Adrenal gland (tissue), 12 donors: Measurements from ENCODE around the gene KRT14. TPM values are rescaled to one million over a fixed set of nuclear protein-coding genes. Genes with fewer than 3 reads are reported as not detected.
"Not testable (repeated sequence)": the region's sequence is repeated elsewhere in the genome, so short reads cannot be mapped to it uniquely, and the experiment has no call there.

Source experiments
- DNase-seq, 7 donors: peaks; one replicate each; pipeline ENCODE4 v3.0.0-alpha.2; 2019 to 2020
- H3K27ac ChIP-seq, 5 donors: fragments of 200-600 bp; sonication (generic) in 4 of 5; 1 replicate in 3 of 5; 2 replicates in 2 of 5; pipeline versions ENCODE4 v1.5.1 to v1.8.0; 2016 to 2020; ENCODE audit warnings: mild to moderate bottlenecking in 1 of 5
- H3K27me3 ChIP-seq: fragments of 200-600 bp; 2 replicates; pipeline ENCODE4 v1.8.0; 2021
- H3K36me3 ChIP-seq, 2 donors: fragments of 200-600 bp; replicated peaks in 1 of 2; 1 replicate in 1 of 2; 2 replicates in 1 of 2; pipeline versions ENCODE4 v1.5.1 to v1.8.0; 2018 to 2022
- H3K4me1 ChIP-seq, 2 donors: fragments of 200-600 bp; replicated peaks in 1 of 2; 1 replicate in 1 of 2; 2 replicates in 1 of 2; pipeline versions ENCODE4 v1.5.1 to v1.8.0; 2018 to 2021
- H3K4me3 ChIP-seq, 4 donors: fragments of 200-600 bp; sonication (generic) in 3 of 4; one replicate each; pipeline ENCODE4 v1.5.1; 2016 to 2018
- H3K9me3 ChIP-seq, 3 donors: fragments of 200-600 bp; sonication (generic) in 1 of 3; replicated peaks in 1 of 3; 1 replicate in 2 of 3; 2 replicates in 1 of 3; pipeline versions ENCODE4 v1.5.1 to v1.8.0; 2016 to 2021
- CTCF ChIP-seq, 6 experiments: fragments of 450-650 bp in 4 of 6; fragments of 200-600 bp in 2 of 6; sonication (generic) in 1 of 6; IDR thresholded peaks; 1 replicate in 5 of 6; 2 replicates in 1 of 6; pipeline versions ENCODE4 v1.5.1 to v1.8.0; 2016 to 2021; ENCODE audit warnings: antibody characterized with exemption in 6 of 6, mild to moderate bottlenecking in 2 of 6, moderate library complexity in 1 of 6
- POLR2A ChIP-seq, 2 donors: fragments of 450-650 bp; IDR thresholded peaks; one replicate each; pipeline ENCODE4 v1.6.1; 2017; ENCODE audit warnings: antibody characterized with exemption in 2 of 2, mild to moderate bottlenecking in 2 of 2, moderate library complexity in 1 of 2
- WGBS, 4 donors: extraction: QIAGEN DNeasy Blood & Tissue Kit in 2 of 4; methylation state at CpG; one replicate each; pipeline versions ENCODE4 v1.1.5 to v1.1.7; 2013 to 2017; 5-methylcytosine and 5-hydroxymethylcytosine counted together
- intact Hi-C, 2 donors: fragments of 100-400 bp; cut with DNase I; formaldehyde crosslinking; loops; one replicate each; pipeline versions ENCODE4 v1.14.1 to v1.15.0; 2022 to 2023
- polyA plus RNA-seq, 3 donors: library from polyadenylated mRNA; stranded (reverse); fragments of 200-250 nt in 2 of 3; fragments of 350-450 nt in 1 of 3; fragmentation: Illumina TruSeq in 1 of 3; extraction: RNeasy Lipid Tissue Mini Kit (QIAGEN cat#74804) in 1 of 3; gene quantifications; one replicate each; pipeline ENCODE4 v1.2.3, GENCODE V29; 2013 to 2014
- total RNA-seq, 9 donors: library from RNA; depleted of rRNA in 4 of 9; stranded (reverse); fragments of >200 nt in 4 of 9; fragments of 120-200 nt in 1 of 9; fragmentation: NEBNext Ultra II Directional in 1 of 9; extraction: Animal tissue kit (Norgen Biotek cat#: 25700) in 1 of 9; gene quantifications; one replicate each; pipeline versions ENCODE4 v1.1.0 to v1.2.4, GENCODE V29; 2013 to 2023
- donor health status: healthy with polysubstance abuse.
- donor health status: Bipolar disorder and iron deficiency.
- donor health status: DM: yes; HTN: yes; CAD: no.
- donor health status: DM: no; HTN: no; CAD: no.
- donor health status: DM: no; HTN: no; CAD: no.
- donor health status: DM: yes; HTN: yes; CAD: no.

KRT14 gene
- total and polyA plus RNA-seq, 12 donors: 0.35 to 1.2 TPM; not detected in 10

GRCh38 chr17:41614098-41614497, 27.4 kb upstream of the KRT14 start:
- DNase-seq: no peak
- TF ChIP-seq CTCF (IDR thresholded peaks at IDR 0.05) (no peak), POLR2A (IDR thresholded peaks at IDR 0.05) (no peak)
- H3K27ac ChIP-seq: no peak overlapping the region
- H3K36me3 ChIP-seq: no peaks in the 10 kb centered on the region
- no peaks in the 10 kb centered on the region for H3K4me1 ChIP-seq
- H3K27me3 ChIP-seq: no peaks in the 10 kb centered on the region
- intact Hi-C loops: no loop called here
- no peaks in the 10 kb centered on the region for H3K9me3 ChIP-seq
- no peak overlapping the region for H3K4me3 ChIP-seq
- WGBS, 4 donors: 90 to 100% (median 92%) methylated on average over 2 to 5 of the region's 5 CpGs; no CpG with 5 or more reads in 1 of the 4 donors

DNA sequence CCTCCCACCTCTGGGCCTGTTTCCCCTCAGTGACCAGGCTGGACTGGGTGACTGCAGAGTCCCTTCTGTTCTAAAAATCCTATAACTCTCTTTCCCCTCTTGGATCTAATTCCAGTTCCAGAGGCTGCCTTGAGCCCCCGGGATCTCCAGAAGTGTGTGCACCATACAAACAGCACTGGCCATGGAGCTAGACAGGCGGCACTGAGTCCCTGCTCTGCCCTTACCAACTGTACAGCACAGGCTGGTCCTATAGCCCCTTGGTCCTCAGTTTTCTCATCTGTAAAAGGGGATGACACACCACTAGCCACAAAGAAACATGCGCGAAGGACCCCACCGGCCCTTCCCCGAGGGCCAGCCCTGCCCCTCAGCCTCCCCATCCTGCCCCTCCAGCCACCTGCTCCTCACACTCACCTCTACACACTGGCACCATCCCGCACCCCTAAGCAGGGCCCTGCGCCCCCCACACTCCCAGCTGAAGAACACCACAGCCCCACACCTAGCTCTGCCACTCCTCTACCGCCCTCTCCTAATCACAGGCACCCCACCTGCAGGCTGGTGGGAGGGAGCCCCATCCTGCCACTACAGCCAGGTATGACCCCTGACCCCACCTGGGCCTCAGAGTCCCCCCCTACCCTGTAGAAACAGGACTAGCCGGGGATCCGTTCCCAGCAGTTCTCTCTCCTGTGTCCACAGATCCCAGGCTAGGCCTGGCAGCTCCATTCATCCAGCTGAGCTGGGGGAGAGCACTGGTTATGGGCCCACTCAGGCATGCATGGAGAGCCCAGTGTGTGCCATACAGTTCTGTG, 26.8 kb upstream of the KRT14 start:
- Histone ChIP-seq H3K27me3 (no peaks in the 10 kb centered on the region), H3K27ac (no peak overlapping the region), H3K36me3 (no peaks in the 10 kb centered on the region), H3K4me1 (no peaks in the 10 kb centered on the region), H3K4me3 (no peak overlapping the region), H3K9me3 (no peaks in the 10 kb centered on the region)
- intact Hi-C loops: no loop called here
- 73 to 91% (median 78%) methylated on average over 9 to 11 of the region's 11 CpGs for WGBS, 4 donors
- no peak for DNase-seq
- no peak for TF ChIP-seq POLR2A (IDR thresholded peaks at IDR 0.05)
- no peak for TF ChIP-seq CTCF (IDR thresholded peaks at IDR 0.05)

GRCh38 chr17:41612376-41613160, 25.9 kb upstream of the KRT14 start, which contains the start of gene KRT16:
Gene KRT16 (minus strand): TSS chr17:41612767. CDS start chr17:41612688, 79 bp downstream.
- H3K4me1 ChIP-seq, H3K27me3 ChIP-seq, intact Hi-C loops, H3K4me3 ChIP-seq, H3K27ac ChIP-seq, H3K36me3 ChIP-seq, H3K9me3 ChIP-seq: not testable (repeated sequence)
- 45 to 73% (median 68%) methylated on average over 10 to 31 of the region's 31 CpGs for WGBS, 4 donors
- DNase-seq: peak in 5 of 7 donors; percentile 37 to 65 (median 53)

DNA sequence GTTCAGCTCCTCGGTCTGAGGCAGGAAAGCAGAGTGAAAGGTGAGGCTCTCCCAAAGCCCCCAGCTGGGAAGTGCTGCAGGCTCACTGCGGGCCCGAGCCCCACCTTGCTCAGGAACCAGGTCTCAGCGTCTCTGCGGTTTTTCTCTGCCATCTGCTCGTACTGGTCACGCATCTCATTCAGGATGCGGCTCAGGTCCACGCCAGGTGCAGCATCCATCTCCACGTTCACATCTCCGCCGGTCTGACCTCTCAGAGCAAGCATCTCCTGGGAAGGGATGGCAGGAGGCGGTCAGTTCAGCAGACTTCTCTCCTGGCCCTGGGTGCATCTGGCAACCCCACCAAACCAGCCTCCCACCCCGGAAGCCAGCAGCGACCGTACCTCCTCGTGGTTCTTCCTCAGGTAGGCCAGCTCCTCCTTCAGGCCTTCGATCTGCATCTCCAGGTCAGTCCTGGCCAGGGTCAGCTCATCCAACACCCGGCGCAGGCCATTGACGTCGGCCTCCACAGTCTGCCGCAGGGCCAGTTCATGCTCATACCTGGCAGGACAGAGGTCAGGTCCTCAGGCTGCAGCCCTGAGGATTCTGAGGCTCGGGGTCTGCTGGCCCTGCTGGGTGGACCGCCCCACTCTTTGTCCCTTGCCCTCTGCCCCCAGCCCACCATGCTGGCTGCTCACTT, 24.4 kb upstream of the KRT14 start:
- no peaks in the 10 kb centered on the region for H3K27me3 ChIP-seq
- DNase-seq: no peak

More for the DNA sequence above, 24.4 kb upstream of the KRT14 start:
- H3K9me3 ChIP-seq: peaks cover 0 to 9% (median 0%) of the 10 kb centered on the region in 3 donors
- TF ChIP-seq CTCF (IDR thresholded peaks at IDR 0.05): no peak
- TF ChIP-seq POLR2A (IDR thresholded peaks at IDR 0.05): no peak
- H3K27ac ChIP-seq: no peak overlapping the region
- no peak overlapping the region for H3K4me3 ChIP-seq
- H3K36me3 ChIP-seq: no peaks in the 10 kb centered on the region
- intact Hi-C loops: no loop called here
- H3K4me1 ChIP-seq: no peaks in the 10 kb centered on the region
- 89 to 91% (median 90%) methylated on average over 13 to 25 of the region's 25 CpGs for WGBS, 4 donors
